ENCODE data around the gene FOCAD. TPM values are rescaled to one million over a fixed set of nuclear protein-coding genes. Genes with fewer than 3 reads are reported as not detected.

Gene FOCAD
- total and polyA plus RNA-seq, 8 donors, result 5.6 to 212 (median 12.2) TPM

DNA sequence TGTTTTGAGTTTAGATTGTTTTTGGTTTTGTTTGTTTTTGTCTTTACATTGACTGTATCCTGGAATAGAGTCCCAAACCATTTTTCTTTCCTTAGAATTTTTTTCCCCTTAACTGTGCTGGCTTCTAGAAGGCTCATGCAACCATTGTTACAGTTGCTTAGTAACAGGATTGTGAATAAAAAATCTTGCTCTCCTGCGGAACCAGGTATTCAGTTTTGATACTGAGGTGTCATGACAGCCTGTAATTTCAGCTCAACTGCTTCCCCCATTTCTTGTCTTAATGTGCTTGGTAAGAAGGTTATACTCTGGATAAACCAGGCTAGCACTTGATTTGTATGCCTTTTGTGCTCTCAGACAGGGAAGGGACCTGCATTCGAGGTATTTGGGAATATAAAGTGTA is 42.1 kb downstream of the FOCAD start:
- TF ChIP-seq, protein P1, sequence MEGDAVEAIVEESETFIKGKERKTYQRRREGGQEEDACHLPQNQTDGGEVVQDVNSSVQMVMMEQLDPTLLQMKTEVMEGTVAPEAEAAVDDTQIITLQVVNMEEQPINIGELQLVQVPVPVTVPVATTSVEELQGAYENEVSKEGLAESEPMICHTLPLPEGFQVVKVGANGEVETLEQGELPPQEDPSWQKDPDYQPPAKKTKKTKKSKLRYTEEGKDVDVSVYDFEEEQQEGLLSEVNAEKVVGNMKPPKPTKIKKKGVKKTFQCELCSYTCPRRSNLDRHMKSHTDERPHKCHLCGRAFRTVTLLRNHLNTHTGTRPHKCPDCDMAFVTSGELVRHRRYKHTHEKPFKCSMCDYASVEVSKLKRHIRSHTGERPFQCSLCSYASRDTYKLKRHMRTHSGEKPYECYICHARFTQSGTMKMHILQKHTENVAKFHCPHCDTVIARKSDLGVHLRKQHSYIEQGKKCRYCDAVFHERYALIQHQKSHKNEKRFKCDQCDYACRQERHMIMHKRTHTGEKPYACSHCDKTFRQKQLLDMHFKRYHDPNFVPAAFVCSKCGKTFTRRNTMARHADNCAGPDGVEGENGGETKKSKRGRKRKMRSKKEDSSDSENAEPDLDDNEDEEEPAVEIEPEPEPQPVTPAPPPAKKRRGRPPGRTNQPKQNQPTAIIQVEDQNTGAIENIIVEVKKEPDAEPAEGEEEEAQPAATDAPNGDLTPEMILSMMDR (IDR thresholded peaks at IDR 0.05), result no peak
- no peak for TF ChIP-seq EP300 (IDR thresholded peaks at IDR 0.05)
- no peak for TF ChIP-seq POLR2A (IDR thresholded peaks at IDR 0.05)
- TF ChIP-seq POLR2AphosphoS5 (IDR thresholded peaks at IDR 0.05), result no peak
- no peaks in the 10 kb centered on the region for H3K9me3 ChIP-seq
- H3K4me3 ChIP-seq, result no peak overlapping the region
- intact Hi-C loops (cut with DNase I; ENCODE audit: low total_unique reads), result no loop called here
- peaks cover 0 to 21% (median 18%) of the 10 kb centered on the region in 4 donors for H3K36me3 ChIP-seq
- no peaks in the 10 kb centered on the region for H3K27me3 ChIP-seq
- 60 to 83% (median 63%) methylated on average over 2 of the region's 2 CpGs for WGBS, 5 donors
- no peak for DNase-seq
- H3K4me1 ChIP-seq, result peaks cover 0 to 7% (median 2%) of the 10 kb centered on the region in 4 donors
- H3K27ac ChIP-seq, result no peak overlapping the region

DNA sequence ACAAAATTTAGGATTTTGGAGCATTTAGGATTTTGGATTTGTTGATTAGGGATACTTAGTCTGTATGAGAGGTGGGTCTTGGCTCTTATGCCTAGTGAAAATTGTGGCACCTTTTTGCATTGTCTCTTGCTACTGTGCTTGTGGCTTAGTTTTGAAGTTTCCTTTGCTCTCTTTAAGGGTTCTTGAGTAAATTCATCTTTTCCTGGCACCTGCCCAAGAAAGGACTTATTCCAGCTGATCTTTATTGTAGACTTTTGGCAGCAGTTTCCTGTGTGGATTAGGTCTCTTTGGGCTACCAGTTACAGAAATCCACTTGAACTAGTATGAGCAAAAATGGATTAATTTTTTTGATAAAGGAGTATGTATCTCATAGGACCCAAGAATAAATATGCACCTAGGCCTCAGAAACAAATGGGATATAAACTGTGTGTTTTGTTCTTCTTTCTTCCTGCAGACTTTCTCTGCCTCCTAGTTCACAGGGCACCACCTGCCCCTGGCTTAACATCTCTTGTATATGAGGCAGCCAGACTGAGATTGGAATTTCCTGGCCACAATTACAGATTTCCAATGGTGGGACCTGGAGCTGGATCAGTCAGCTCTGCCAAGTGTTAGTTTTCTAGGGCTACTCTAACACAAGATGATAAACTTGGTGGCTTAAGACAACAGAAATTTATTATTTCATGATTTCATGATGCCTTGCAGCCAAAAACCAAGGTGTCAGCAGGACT is 44.6 kb downstream of the FOCAD start:
- intact Hi-C loops (cut with DNase I; ENCODE audit: low total_unique reads), result no loop called here
- Histone ChIP-seq H3K36me3 (peaks cover 0 to 11% (median 4%) of the 10 kb centered on the region in 4 donors), H3K4me1 (peaks cover 0 to 7% (median 2%) of the 10 kb centered on the region in 4 donors), H3K9me3 (no peaks in the 10 kb centered on the region), H3K4me3 (no peak overlapping the region), H3K27me3 (no peaks in the 10 kb centered on the region), H3K27ac (no peak overlapping the region)
- TF ChIP-seq, protein P1 (IDR thresholded peaks at IDR 0.05), result no peak
- TF ChIP-seq POLR2AphosphoS5 (IDR thresholded peaks at IDR 0.05), result no peak
- no peak for TF ChIP-seq EP300 (IDR thresholded peaks at IDR 0.05)
- peak in 1 of 2 donors; percentile 20 for DNase-seq

DNA sequence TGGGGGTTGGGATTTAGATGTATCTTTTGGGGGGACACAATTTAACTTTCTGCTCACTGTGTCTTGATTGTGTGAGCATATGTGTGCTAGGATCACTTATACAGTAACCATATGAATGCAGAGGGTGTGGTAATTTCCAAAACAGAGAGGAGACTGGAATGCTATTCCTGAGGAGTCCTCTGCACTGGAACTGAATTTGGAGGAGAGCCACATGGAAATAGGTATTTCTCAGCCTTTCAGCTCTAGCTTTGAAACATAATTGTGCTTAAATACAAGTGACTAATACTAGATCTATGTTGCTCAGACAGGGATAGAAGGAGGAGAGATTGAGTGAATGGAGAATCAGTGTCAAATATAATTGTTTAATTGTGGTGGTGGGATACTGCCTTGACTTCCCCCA is 45.5 kb downstream of the FOCAD start:
- no peak for DNase-seq
- Histone ChIP-seq H3K9me3 (no peaks in the 10 kb centered on the region), H3K27me3 (no peaks in the 10 kb centered on the region), H3K36me3 (peaks cover 0 to 3% (median 0%) of the 10 kb centered on the region in 4 donors), H3K27ac (no peak overlapping the region), H3K4me3 (no peak overlapping the region), H3K4me1 (peaks cover 0 to 7% (median 2%) of the 10 kb centered on the region in 4 donors)
- intact Hi-C loops (cut with DNase I; ENCODE audit: low total_unique reads), result no loop called here
- TF ChIP-seq POLR2AphosphoS5 (IDR thresholded peaks at IDR 0.05) (no peak), EP300 (IDR thresholded peaks at IDR 0.05) (no peak), POLR2A (IDR thresholded peaks at IDR 0.05) (no peak)
- TF ChIP-seq, protein P1 (IDR thresholded peaks at IDR 0.05), result no peak

DNA sequence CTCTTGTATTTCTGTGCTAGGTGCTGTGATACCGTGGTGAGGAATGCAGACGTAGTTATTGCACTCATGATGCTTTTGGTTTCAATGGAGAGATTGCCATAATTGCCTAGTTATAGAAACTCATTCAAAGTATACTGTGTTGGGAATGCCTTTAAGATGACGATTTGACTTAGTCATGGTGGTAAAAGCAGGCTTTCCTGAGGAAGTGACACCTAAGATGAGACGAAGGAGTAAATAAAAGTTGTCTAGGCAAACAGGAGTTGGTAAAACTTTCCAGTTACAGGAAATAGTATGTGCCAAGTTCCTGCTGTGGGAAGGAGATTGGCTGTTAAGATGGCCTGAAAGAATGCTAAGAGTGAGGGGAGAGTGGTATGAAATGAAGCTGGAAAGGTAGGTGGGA is 48.1 kb downstream of the FOCAD start:
- H3K4me3 ChIP-seq, result no peak overlapping the region
- DNase-seq, result no peak
- no peak for TF ChIP-seq EP300 (IDR thresholded peaks at IDR 0.05)
- no peak for TF ChIP-seq POLR2AphosphoS5 (IDR thresholded peaks at IDR 0.05)
- no peak for TF ChIP-seq POLR2A (IDR thresholded peaks at IDR 0.05)
- TF ChIP-seq, protein P1 (IDR thresholded peaks at IDR 0.05), result no peak
- H3K9me3 ChIP-seq, result no peaks in the 10 kb centered on the region
- H3K36me3 ChIP-seq, result no peaks in the 10 kb centered on the region
- H3K4me1 ChIP-seq, result peaks cover 0 to 7% (median 0%) of the 10 kb centered on the region in 4 donors
- intact Hi-C loops (cut with DNase I; ENCODE audit: low total_unique reads), result no loop called here
- no peak overlapping the region for H3K27ac ChIP-seq
- WGBS, 5 donors, result 71 to 81% (median 73%) methylated on average over 4 of the region's 4 CpGs
- no peaks in the 10 kb centered on the region for H3K27me3 ChIP-seq

Measured in stomach (tissue), 9 donors.